Astrocyte (in vitro differentiated cells and primary cell): Measurements from ENCODE around the gene NISCH. TPM values are rescaled to one million over a fixed set of nuclear protein-coding genes. Genes with fewer than 3 reads are reported as not detected.

Source experiments
- DNase-seq: peaks from one replicate; pipeline ENCODE4 v3.0.0-alpha.2; 2010; ENCODE audit warnings: low read depth
- FAIRE-seq: peaks from 2 replicates; lab custom pipeline; 2011; peaks lifted over from hg19 to GRCh38; lab: Jason Lieb, UNC
- H2AFZ ChIP-seq: 2 replicates; pipeline ENCODE4 v1.6.0; 2012; ENCODE audit warnings: low read depth, low read length, inconsistent platforms
- H3K27ac ChIP-seq: 2 replicates; pipeline ENCODE4 v1.5.1; 2011; ENCODE audit warnings: low read depth, low read length, inconsistent platforms
- H3K27me3 ChIP-seq: 2 replicates; pipeline ENCODE4 v1.6.0; 2011; ENCODE audit warnings: low read length, inconsistent platforms; ENCODE audit not compliant: insufficient read depth
- H3K36me3 ChIP-seq: 2 replicates; pipeline ENCODE4 v1.5.1; 2011; ENCODE audit warnings: low read length, inconsistent platforms; ENCODE audit not compliant: insufficient read depth
- H3K4me1 ChIP-seq: 2 replicates; pipeline ENCODE4 v1.5.1; 2011; ENCODE audit warnings: low read length, inconsistent platforms; ENCODE audit not compliant: insufficient read depth
- H3K4me2 ChIP-seq: 2 replicates; pipeline ENCODE4 v1.6.0; 2012; ENCODE audit warnings: low read length, inconsistent platforms
- H3K4me3 ChIP-seq: 2 replicates; pipeline ENCODE4 v1.5.1; 2011; ENCODE audit warnings: low read depth, mild to moderate bottlenecking, low read length, inconsistent platforms; ENCODE audit not compliant: insufficient read depth
- H3K79me2 ChIP-seq: 2 replicates; pipeline ENCODE4 v1.6.0; 2012; ENCODE audit warnings: mild to moderate bottlenecking, low read length, inconsistent platforms; ENCODE audit not compliant: insufficient read depth
- H3K9ac ChIP-seq: 2 replicates; pipeline ENCODE4 v1.6.0; 2012; ENCODE audit warnings: mild to moderate bottlenecking, low read length, inconsistent platforms
- H3K9me3 ChIP-seq: 2 replicates; pipeline ENCODE4 v1.5.1; 2012; ENCODE audit warnings: low read depth, mild to moderate bottlenecking, low read length, inconsistent platforms; ENCODE audit not compliant: insufficient read depth
- H4K20me1 ChIP-seq: 2 replicates; pipeline ENCODE4 v1.6.0; 2012; ENCODE audit warnings: low read length, inconsistent platforms; ENCODE audit not compliant: insufficient read depth
- H3K27ac Mint-ChIP-seq: one replicate; pipeline ENCODE4 v1.8.0; 2021; ENCODE audit warnings: mild to moderate bottlenecking, mixed read lengths; ENCODE audit not compliant: unreplicated experiment
- H3K27me3 Mint-ChIP-seq: one replicate; pipeline ENCODE4 v1.8.0; 2021; ENCODE audit warnings: low read depth, mixed read lengths; ENCODE audit not compliant: unreplicated experiment
- H3K36me3 Mint-ChIP-seq: one replicate; pipeline ENCODE4 v1.8.0; 2021; ENCODE audit warnings: low read depth, mixed read lengths; ENCODE audit not compliant: unreplicated experiment
- H3K4me1 Mint-ChIP-seq: one replicate; pipeline ENCODE4 v1.8.0; 2021; ENCODE audit warnings: low read depth, mixed read lengths; ENCODE audit not compliant: unreplicated experiment
- H3K4me3 Mint-ChIP-seq: one replicate; pipeline ENCODE4 v1.8.0; 2021; ENCODE audit warnings: mild to moderate bottlenecking, moderate library complexity, mixed read lengths; ENCODE audit not compliant: unreplicated experiment
- H3K9me3 Mint-ChIP-seq: one replicate; pipeline ENCODE4 v1.8.0; 2021; ENCODE audit warnings: mild to moderate bottlenecking, mixed read lengths; ENCODE audit not compliant: unreplicated experiment
- EZH2 ChIP-seq: IDR thresholded peaks from 2 replicates; pipeline ENCODE4 v1.6.1; 2012; ENCODE audit warnings: mild to moderate bottlenecking, low read length, inconsistent platforms; ENCODE audit not compliant: insufficient read depth
- total RNA-seq: library from RNA; stranded (reverse); gene quantifications from 2 replicates; pipeline ENCODE4 v1.2.1, GENCODE V29; 2021
- TF ChIP-seq, protein P1 (sequence below): IDR thresholded peaks from 2 replicates; pipeline ENCODE4 v1.5.1; 2011; ENCODE audit warnings: low read depth, mild to moderate bottlenecking, inconsistent platforms, low read length, moderate library complexity; ENCODE audit not compliant: insufficient read depth

NISCH gene
- total RNA-seq, 1 donor from 2014 or later = 118 TPM

- peaks cover 29% of the 10 kb centered on the region for H4K20me1 ChIP-seq
- no peak overlapping the region for H3K4me2 ChIP-seq
- TF ChIP-seq EZH2 = no peak
- TF ChIP-seq, protein P1, sequence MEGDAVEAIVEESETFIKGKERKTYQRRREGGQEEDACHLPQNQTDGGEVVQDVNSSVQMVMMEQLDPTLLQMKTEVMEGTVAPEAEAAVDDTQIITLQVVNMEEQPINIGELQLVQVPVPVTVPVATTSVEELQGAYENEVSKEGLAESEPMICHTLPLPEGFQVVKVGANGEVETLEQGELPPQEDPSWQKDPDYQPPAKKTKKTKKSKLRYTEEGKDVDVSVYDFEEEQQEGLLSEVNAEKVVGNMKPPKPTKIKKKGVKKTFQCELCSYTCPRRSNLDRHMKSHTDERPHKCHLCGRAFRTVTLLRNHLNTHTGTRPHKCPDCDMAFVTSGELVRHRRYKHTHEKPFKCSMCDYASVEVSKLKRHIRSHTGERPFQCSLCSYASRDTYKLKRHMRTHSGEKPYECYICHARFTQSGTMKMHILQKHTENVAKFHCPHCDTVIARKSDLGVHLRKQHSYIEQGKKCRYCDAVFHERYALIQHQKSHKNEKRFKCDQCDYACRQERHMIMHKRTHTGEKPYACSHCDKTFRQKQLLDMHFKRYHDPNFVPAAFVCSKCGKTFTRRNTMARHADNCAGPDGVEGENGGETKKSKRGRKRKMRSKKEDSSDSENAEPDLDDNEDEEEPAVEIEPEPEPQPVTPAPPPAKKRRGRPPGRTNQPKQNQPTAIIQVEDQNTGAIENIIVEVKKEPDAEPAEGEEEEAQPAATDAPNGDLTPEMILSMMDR = no peak
- no peak overlapping the region for H2AFZ ChIP-seq
- no peak overlapping the region for H3K4me3 ChIP-seq
- no peak overlapping the region for H3K27ac ChIP-seq
- peaks cover 24% of the 10 kb centered on the region for H3K4me1 ChIP-seq
- H3K9me3 ChIP-seq = no peaks in the 10 kb centered on the region
- peaks cover 14% of the 10 kb centered on the region for H3K36me3 ChIP-seq
- H3K4me3 Mint-ChIP-seq = peak overlapping the region; percentile 70
- DNase-seq = no peak
- no peak overlapping the region for H3K27ac Mint-ChIP-seq
- peaks cover 37% of the 10 kb centered on the region for H3K79me2 ChIP-seq
- peaks cover 9% of the 10 kb centered on the region for H3K4me1 Mint-ChIP-seq
- no peaks in the 10 kb centered on the region for H3K27me3 Mint-ChIP-seq
- no peak overlapping the region for H3K9ac ChIP-seq
- H3K9me3 Mint-ChIP-seq = no peaks in the 10 kb centered on the region
- H3K36me3 Mint-ChIP-seq = peaks cover 24% of the 10 kb centered on the region
- FAIRE-seq = no peak
- H3K27me3 ChIP-seq = no peaks in the 10 kb centered on the region
Observed at GRCh38 chr3:52406791-52407510, 48.5 kb upstream of the NISCH start.

GRCh38 chr3:52407779-52408178 is 47.6 kb upstream of the NISCH start:
- FAIRE-seq (no peak), DNase-seq (no peak)
- Histone ChIP-seq H3K4me3 (no peak overlapping the region), H3K79me2 (peaks cover 37% of the 10 kb centered on the region), H4K20me1 (peaks cover 34% of the 10 kb centered on the region), H3K9ac (no peak overlapping the region), H3K9me3 (no peaks in the 10 kb centered on the region), H3K4me2 (no peak overlapping the region), H3K4me1 (peaks cover 26% of the 10 kb centered on the region), H2AFZ (no peak overlapping the region), H3K27ac (no peak overlapping the region), H3K27me3 (no peaks in the 10 kb centered on the region), H3K36me3 (peaks cover 11% of the 10 kb centered on the region)
- H3K9me3 Mint-ChIP-seq = no peaks in the 10 kb centered on the region
- TF ChIP-seq, protein P1 = no peak
- TF ChIP-seq EZH2 = no peak
- H3K27me3 Mint-ChIP-seq = no peaks in the 10 kb centered on the region
- peak overlapping the region; percentile 92 for H3K4me3 Mint-ChIP-seq
- H3K27ac Mint-ChIP-seq = no peak overlapping the region
- H3K4me1 Mint-ChIP-seq = peaks cover 11% of the 10 kb centered on the region
- H3K36me3 Mint-ChIP-seq = peaks cover 18% of the 10 kb centered on the region

DNA sequence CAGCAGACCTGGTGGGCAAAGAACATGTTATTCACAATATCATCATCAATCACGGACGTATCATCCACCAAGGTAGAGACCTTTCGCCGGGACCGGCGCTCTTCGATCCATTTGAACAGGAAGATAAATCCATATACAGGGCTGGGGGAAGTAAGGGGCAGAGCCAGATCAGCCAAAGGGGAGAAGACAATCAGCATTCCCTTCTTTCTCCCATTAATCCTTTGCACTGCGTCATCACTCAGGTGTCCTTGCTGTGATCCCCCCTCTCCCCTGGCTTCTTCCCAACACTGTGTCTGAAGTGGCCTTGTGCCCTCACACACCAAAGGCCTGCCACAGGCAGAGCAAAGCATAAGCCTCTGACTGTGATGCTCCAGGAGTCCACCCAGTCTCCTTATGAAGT is 46.9 kb upstream of the NISCH start:
- Histone ChIP-seq H3K4me3 (peak overlapping the region; percentile 90), H3K4me2 (peak overlapping the region; percentile 98), H3K4me1 (peaks cover 26% of the 10 kb centered on the region), H2AFZ (no peak overlapping the region), H3K27me3 (no peaks in the 10 kb centered on the region), H3K9me3 (no peaks in the 10 kb centered on the region), H3K36me3 (peaks cover 11% of the 10 kb centered on the region), H3K9ac (peak overlapping the region; percentile 95), H3K79me2 (peaks cover 37% of the 10 kb centered on the region), H4K20me1 (peaks cover 34% of the 10 kb centered on the region), H3K27ac (no peak overlapping the region)
- FAIRE-seq = no peak
- H3K27me3 Mint-ChIP-seq = no peaks in the 10 kb centered on the region
- peaks cover 12% of the 10 kb centered on the region for H3K36me3 Mint-ChIP-seq
- TF ChIP-seq, protein P1 = no peak
- no peak for TF ChIP-seq EZH2
- DNase-seq = no peak
- no peaks in the 10 kb centered on the region for H3K9me3 Mint-ChIP-seq
- H3K4me1 Mint-ChIP-seq = peaks cover 11% of the 10 kb centered on the region
- H3K4me3 Mint-ChIP-seq = peak overlapping the region; percentile 92
- peak overlapping the region; percentile 89 for H3K27ac Mint-ChIP-seq
